H9 (cell line): ENCODE measurements around the gene ACKR4. TPM values are rescaled to one million over a fixed set of nuclear protein-coding genes. Genes with fewer than 3 reads are reported as not detected.

Experiments used
- DNase-seq: peaks from one replicate; pipeline ENCODE4 v3.0.0-alpha.2; 2017
- H2AFZ ChIP-seq: one replicate; pipeline ENCODE4 v1.6.1; 2013; ENCODE audit warnings: mild to moderate bottlenecking, low read length, control low read depth, moderate library complexity
- H2AK5ac ChIP-seq: 2 replicates; pipeline ENCODE4 v1.6.1; 2013; ENCODE audit warnings: low read length, control low read depth, mixed read lengths; ENCODE audit not compliant: insufficient read length
- H2BK120ac ChIP-seq: one replicate; pipeline ENCODE4 v1.6.1; 2013; ENCODE audit warnings: low read depth, mild to moderate bottlenecking, low read length, control low read depth, inconsistent platforms; ENCODE audit not compliant: poor library complexity, severe bottlenecking
- H2BK12ac ChIP-seq: 2 replicates; pipeline ENCODE4 v1.6.1; 2013; ENCODE audit warnings: low read length, control low read depth, mixed read lengths, low read depth; ENCODE audit not compliant: insufficient read length
- H2BK15ac ChIP-seq: 2 replicates; pipeline ENCODE4 v1.6.1; 2013; ENCODE audit warnings: low read depth, low read length, control low read depth
- H2BK20ac ChIP-seq: one replicate; pipeline ENCODE4 v1.6.1; 2013; ENCODE audit warnings: low read depth, mild to moderate bottlenecking, low read length, control low read depth, inconsistent platforms; ENCODE audit not compliant: poor library complexity, severe bottlenecking
- H2BK5ac ChIP-seq: 2 replicates; pipeline ENCODE4 v1.6.1; 2013; ENCODE audit warnings: low read length, control low read depth, mixed read lengths; ENCODE audit not compliant: insufficient read length
- H3K14ac ChIP-seq: 2 replicates; pipeline ENCODE4 v1.6.1; 2013; ENCODE audit warnings: low read length, control low read depth; ENCODE audit not compliant: insufficient read depth
- H3K18ac ChIP-seq: 2 replicates; pipeline ENCODE4 v1.6.1; 2013; ENCODE audit warnings: low read depth, mild to moderate bottlenecking, mixed read lengths, low read length, control low read depth; ENCODE audit not compliant: insufficient read length
- H3K23ac ChIP-seq: 2 replicates; pipeline ENCODE4 v1.6.1; 2013; ENCODE audit warnings: low read length, control low read depth, mixed read lengths, low read depth; ENCODE audit not compliant: insufficient read length
- H3K23me2 ChIP-seq: 2 replicates; pipeline ENCODE4 v1.6.1; 2013; ENCODE audit warnings: low read depth, mild to moderate bottlenecking, mixed read lengths, low read length, control low read depth; ENCODE audit not compliant: insufficient read length, poor library complexity, severe bottlenecking
- H3K27ac ChIP-seq: 2 replicates; pipeline ENCODE4 v1.5.1; 2013; ENCODE audit warnings: low read length, control low read depth, mixed read lengths, low read depth; ENCODE audit not compliant: insufficient read length
- H3K27me3 ChIP-seq: 2 replicates; pipeline ENCODE4 v1.6.1; 2013; ENCODE audit warnings: low read length, control low read depth, inconsistent platforms; ENCODE audit not compliant: insufficient read depth
- H3K4ac ChIP-seq: 2 replicates; pipeline ENCODE4 v1.6.1; 2013; ENCODE audit warnings: low read depth, mild to moderate bottlenecking, control low read depth, inconsistent platforms, low read length, moderate library complexity
- H3K4me1 ChIP-seq: 2 replicates; pipeline ENCODE4 v1.6.1; 2013; ENCODE audit warnings: low read length, control low read depth, inconsistent platforms; ENCODE audit not compliant: insufficient read depth
- H3K4me2 ChIP-seq: 2 replicates; pipeline ENCODE4 v1.6.1; 2013; ENCODE audit warnings: low read length, control low read depth, mixed read lengths; ENCODE audit not compliant: insufficient read length, insufficient read depth
- H3K56ac ChIP-seq: 2 replicates; pipeline ENCODE4 v1.6.1; 2013; ENCODE audit warnings: low read depth, mild to moderate bottlenecking, mixed read lengths, low read length, control low read depth; ENCODE audit not compliant: insufficient read length
- H3K79me1 ChIP-seq: 2 replicates; pipeline ENCODE4 v1.6.1; 2013; ENCODE audit warnings: low read depth, mild to moderate bottlenecking, moderate library complexity, low read length, control low read depth, inconsistent platforms; ENCODE audit not compliant: insufficient read depth, poor library complexity, severe bottlenecking
- H3K79me2 ChIP-seq: 2 replicates; pipeline ENCODE4 v1.6.1; 2013; ENCODE audit warnings: low read length, control low read depth, inconsistent platforms; ENCODE audit not compliant: insufficient read depth
- H3K9ac ChIP-seq: 2 replicates; pipeline ENCODE4 v1.6.1; 2013; ENCODE audit warnings: low read length, control low read depth, mixed read lengths; ENCODE audit not compliant: insufficient read length; ENCODE audit errors: extremely low read depth
- H3K9me3 ChIP-seq: one replicate; pipeline ENCODE4 v1.6.1; 2013; ENCODE audit warnings: low read depth, low read length, inconsistent platforms; ENCODE audit not compliant: control insufficient read depth
- H3T11ph ChIP-seq: one replicate; pipeline ENCODE4 v1.6.1; 2013; ENCODE audit warnings: mild to moderate bottlenecking, low read length, control low read depth, inconsistent platforms
- H4K20me1 ChIP-seq: one replicate; pipeline ENCODE4 v1.6.1; 2013; ENCODE audit not compliant: control insufficient read depth, insufficient read length, insufficient read depth
- H4K5ac ChIP-seq: 2 replicates; pipeline ENCODE4 v1.6.1; 2013; ENCODE audit warnings: low read depth, mild to moderate bottlenecking, mixed read lengths, low read length, control low read depth; ENCODE audit not compliant: insufficient read length
- H4K8ac ChIP-seq: replicated peaks from 2 replicates; pipeline ENCODE4 v1.6.1; 2013; ENCODE audit warnings: low read length, control low read depth, mixed read lengths, low read depth; ENCODE audit not compliant: insufficient read length
- H4K91ac ChIP-seq: 2 replicates; pipeline ENCODE4 v1.6.1; 2013; ENCODE audit warnings: low read depth, mild to moderate bottlenecking, moderate library complexity, mixed read lengths, low read length, control low read depth; ENCODE audit not compliant: insufficient read length
- H3K27ac Mint-ChIP-seq, 3 experiments: 2 replicates in 2 of 3; 3 replicates in 1 of 3; pipeline ENCODE4 v1.8.0; 2020 to 2021; ENCODE audit warnings: mixed read lengths in 3 of 3, mild to moderate bottlenecking in 1 of 3, moderate library complexity in 1 of 3
- H3K27me3 Mint-ChIP-seq: 2 replicates; pipeline ENCODE4 v1.8.0; 2021; ENCODE audit warnings: low read depth, mild to moderate bottlenecking, moderate library complexity, mixed read lengths
- H3K36me3 Mint-ChIP-seq, 3 experiments: 2 replicates in 2 of 3; 3 replicates in 1 of 3; pipeline ENCODE4 v1.8.0; 2020 to 2021; ENCODE audit warnings: low read depth in 3 of 3, mixed read lengths in 3 of 3; ENCODE audit not compliant: insufficient read depth in 1 of 3
- H3K4me1 Mint-ChIP-seq, 2 experiments: 2 replicates each; pipeline ENCODE4 v1.8.0; 2020; ENCODE audit warnings: mixed read lengths in 2 of 2
- H3K4me3 Mint-ChIP-seq, 2 experiments: 2 replicates in 1 of 2; 3 replicates in 1 of 2; pipeline ENCODE4 v1.8.0; 2020 to 2021; ENCODE audit warnings: mild to moderate bottlenecking in 2 of 2, mixed read lengths in 2 of 2, moderate library complexity in 1 of 2
- H3K9me3 Mint-ChIP-seq, 2 experiments: 2 replicates in 1 of 2; 3 replicates in 1 of 2; pipeline ENCODE4 v1.8.0; 2020; ENCODE audit warnings: mild to moderate bottlenecking in 2 of 2, mixed read lengths in 2 of 2, moderate library complexity in 1 of 2
- total RNA-seq: library from RNA; stranded (reverse); gene quantifications from 2 replicates; pipeline ENCODE4 v1.2.1, GENCODE V29; 2021
- TF ChIP-seq, protein P1 (sequence below): fragments of 200-600 bp; sonication (generic); conservative IDR thresholded peaks from 3 replicates; pipeline ENCODE4 v1.8.0; 2021; ENCODE audit warnings: antibody characterized with exemption, mild to moderate bottlenecking

Gene ACKR4
- total RNA-seq, 1 experiment from 2014 or later: not detected

DNA sequence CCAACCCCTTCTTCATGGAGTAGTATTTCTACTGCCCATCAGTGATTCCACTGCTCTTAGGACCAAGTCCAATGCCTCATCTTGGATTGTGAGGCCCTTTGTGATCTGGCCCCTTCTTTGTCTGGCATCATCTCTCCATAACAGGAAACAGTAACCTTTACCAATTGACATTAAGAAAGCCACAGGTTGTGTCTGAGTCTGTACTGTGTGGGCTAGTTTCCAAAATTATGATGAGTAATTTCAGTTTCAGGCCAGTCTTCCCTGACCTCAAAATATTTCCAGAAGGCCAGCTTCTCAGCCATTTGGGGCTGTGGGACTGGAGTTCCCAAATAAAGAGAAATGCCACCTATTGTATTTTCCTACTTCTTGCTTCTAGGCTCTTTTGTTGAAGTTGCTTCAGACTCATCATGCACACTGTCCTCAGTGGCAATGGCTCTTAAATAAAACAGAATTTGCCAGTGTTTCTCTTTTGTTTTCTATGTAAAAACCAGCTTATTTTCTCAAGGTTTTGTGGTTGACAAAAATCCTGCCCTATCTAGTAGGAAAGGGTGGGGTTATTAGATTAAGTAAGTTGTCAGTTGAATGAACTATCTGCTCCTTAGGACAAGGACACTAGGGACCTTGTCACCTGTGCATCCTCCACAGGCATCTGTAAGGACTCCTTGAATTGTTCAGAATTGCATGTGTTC, 47.0 kb upstream of the ACKR4 start:
- no peaks in the 10 kb centered on the region for H3K23me2 ChIP-seq
- no peak overlapping the region for H2BK12ac ChIP-seq
- Mint-ChIP-seq H3K9me3 (no peaks in the 10 kb centered on the region), H3K4me3 (no peak overlapping the region), H3K27ac (no peak overlapping the region), H3K4me1 (peaks cover 10 to 11% of the 10 kb centered on the region in 2 experiments), H3K36me3 (peaks cover 0 to 4% (median 0%) of the 10 kb centered on the region in 3 experiments; a peak in 1 of 7 replicates), H3K27me3 (no peaks in the 10 kb centered on the region)
- H3K14ac ChIP-seq: no peak overlapping the region
- no peak overlapping the region for H2BK120ac ChIP-seq
- no peak overlapping the region for H2BK5ac ChIP-seq
- no peak overlapping the region for H3T11ph ChIP-seq
- no peak overlapping the region for H2BK20ac ChIP-seq
- no peaks in the 10 kb centered on the region for H3K79me2 ChIP-seq
- no peaks in the 10 kb centered on the region for H3K9me3 ChIP-seq
- H3K4me1 ChIP-seq: peaks cover 6% of the 10 kb centered on the region; the same call in 1 of the 2 replicates
- no peaks in the 10 kb centered on the region for H3K27me3 ChIP-seq
- no peaks in the 10 kb centered on the region for H4K20me1 ChIP-seq
- no peak overlapping the region for H2AFZ ChIP-seq
- H2BK15ac ChIP-seq: no peak overlapping the region
- H3K4me2 ChIP-seq: no peak overlapping the region
- TF ChIP-seq, protein P1, sequence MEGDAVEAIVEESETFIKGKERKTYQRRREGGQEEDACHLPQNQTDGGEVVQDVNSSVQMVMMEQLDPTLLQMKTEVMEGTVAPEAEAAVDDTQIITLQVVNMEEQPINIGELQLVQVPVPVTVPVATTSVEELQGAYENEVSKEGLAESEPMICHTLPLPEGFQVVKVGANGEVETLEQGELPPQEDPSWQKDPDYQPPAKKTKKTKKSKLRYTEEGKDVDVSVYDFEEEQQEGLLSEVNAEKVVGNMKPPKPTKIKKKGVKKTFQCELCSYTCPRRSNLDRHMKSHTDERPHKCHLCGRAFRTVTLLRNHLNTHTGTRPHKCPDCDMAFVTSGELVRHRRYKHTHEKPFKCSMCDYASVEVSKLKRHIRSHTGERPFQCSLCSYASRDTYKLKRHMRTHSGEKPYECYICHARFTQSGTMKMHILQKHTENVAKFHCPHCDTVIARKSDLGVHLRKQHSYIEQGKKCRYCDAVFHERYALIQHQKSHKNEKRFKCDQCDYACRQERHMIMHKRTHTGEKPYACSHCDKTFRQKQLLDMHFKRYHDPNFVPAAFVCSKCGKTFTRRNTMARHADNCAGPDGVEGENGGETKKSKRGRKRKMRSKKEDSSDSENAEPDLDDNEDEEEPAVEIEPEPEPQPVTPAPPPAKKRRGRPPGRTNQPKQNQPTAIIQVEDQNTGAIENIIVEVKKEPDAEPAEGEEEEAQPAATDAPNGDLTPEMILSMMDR: no peak
- no peak overlapping the region for H4K5ac ChIP-seq
- H3K27ac ChIP-seq: no peak overlapping the region
- H4K8ac ChIP-seq: no peak overlapping the region
- H3K79me1 ChIP-seq: no peaks in the 10 kb centered on the region
- no peak overlapping the region for H3K9ac ChIP-seq
- H3K23ac ChIP-seq: no peak overlapping the region
- H3K4ac ChIP-seq: no peak overlapping the region
- H3K18ac ChIP-seq: no peak overlapping the region
- no peak overlapping the region for H3K56ac ChIP-seq
- no peak for DNase-seq
- H4K91ac ChIP-seq: no peak overlapping the region
- no peak overlapping the region for H2AK5ac ChIP-seq
